K562 (cell line): ENCODE data around the gene NLRP6. TPM values are rescaled to one million over a fixed set of nuclear protein-coding genes. Genes with fewer than 3 reads are reported as not detected.

ENCODE experiments used
- BRCA1 ChIP-seq, 2 experiments: fragments of 450-650 bp in 1 of 2; sonication (generic) in 1 of 2; formaldehyde crosslinking in 1 of 2; IDR thresholded peaks; 2 replicates each; pipeline versions ENCODE4 v1.5.0 to v1.6.1; 2017 to 2020; ENCODE audit warnings: mild to moderate bottlenecking in 1 of 2, missing genetic modification reagents in 1 of 2
- DPF2 ChIP-seq: fragments of 450-650 bp; IDR thresholded peaks from 2 replicates; pipeline ENCODE4 v1.6.1; 2016
- FOXK2 ChIP-seq, 2 experiments: fragments of 450-650 bp; IDR thresholded peaks in 1 of 2; conservative IDR thresholded peaks in 1 of 2; 2 replicates each; pipeline ENCODE4 v1.6.1; 2016; ENCODE audit warnings: low read depth in 2 of 2, mild to moderate bottlenecking in 1 of 2
- MED1 ChIP-seq: sonication (generic); formaldehyde crosslinking; IDR thresholded peaks from 2 replicates; pipeline ENCODE4 v1.8.1; 2023; ENCODE audit warnings: missing genetic modification reagents, borderline replicate concordance
- POLR2AphosphoS2 ChIP-seq: IDR thresholded peaks from 2 replicates; pipeline ENCODE4 v1.6.1; 2012; ENCODE audit warnings: low read length, improper control_type of control experiment
- RNF2 ChIP-seq: sonication (generic); IDR thresholded peaks from 2 replicates; pipeline ENCODE4 v1.6.1; 2016
- SRSF3 ChIP-seq: fragments of 200-400 bp; formaldehyde crosslinking; IDR thresholded peaks from 2 replicates; pipeline ENCODE4 v1.6.1; 2016; ENCODE audit warnings: mild to moderate bottlenecking, low read length, moderate library complexity; ENCODE audit not compliant: insufficient read depth
- TEAD1 ChIP-seq, 2 experiments: fragments of 450-650 bp in 1 of 2; sonication (generic) in 1 of 2; formaldehyde crosslinking; IDR thresholded peaks; 2 replicates each; pipeline versions ENCODE4 v1.4.0 to v1.8.0; 2020 to 2022; ENCODE audit warnings: mild to moderate bottlenecking in 2 of 2, missing genetic modification reagents in 1 of 2
- polyA plus RNA-seq, 8 experiments: library from polyadenylated mRNA; depleted of rRNA in 4 of 8; stranded (reverse) in 5 of 8; unstranded in 3 of 8; fragments of >200 nt; fragmentation: Nextera tagmentation in 2 of 8; fragmentation: Illumina TruSeq in 1 of 8; extraction: Ambion mirVana in 2 of 8; extraction: Trizol in 1 of 8; gene quantifications; 2 replicates each; pipeline versions ENCODE4 v1.2.1 to v1.2.3, GENCODE V29; 2011 to 2014; ENCODE audit warnings: inconsistent platforms in 1 of 8, missing spikeins in 1 of 8
- total RNA-seq, 7 experiments: library from RNA; depleted of rRNA in 6 of 7; stranded (reverse); fragments of >200 nt in 6 of 7; fragmentation: Illumina TruSeq in 2 of 7; extraction: Trizol in 2 of 7; gene quantifications; 2 replicates each; pipeline versions ENCODE4 v1.2.1 to v1.2.3, GENCODE V29; 2011 to 2021; ENCODE audit warnings: low replicate concordance in 1 of 7
- TF ChIP-seq, protein P1 (sequence below): fragments of 450-650 bp; IDR thresholded peaks from 2 replicates; pipeline ENCODE4 v1.6.1; 2017; ENCODE audit warnings: antibody characterized with exemption
- TF ChIP-seq, protein P2 (sequence below): sonication (generic); formaldehyde crosslinking; IDR thresholded peaks from 2 replicates; pipeline ENCODE4 v1.8.0; 2022; ENCODE audit warnings: mild to moderate bottlenecking, low read depth, missing genetic modification reagents
- TF ChIP-seq, protein P3 (sequence below): fragments of 450-650 bp; formaldehyde crosslinking; IDR thresholded peaks from 2 replicates; pipeline ENCODE4 v1.4.0; 2020; ENCODE audit warnings: mild to moderate bottlenecking
- TF ChIP-seq, protein P4 (sequence below): sonication (generic); formaldehyde crosslinking; IDR thresholded peaks from 2 replicates; pipeline ENCODE4 v1.9.0; 2022; ENCODE audit warnings: mild to moderate bottlenecking, missing genetic modification reagents
- TF ChIP-seq, protein P5 (sequence below), 2 experiments: fragments of 450-650 bp; formaldehyde crosslinking in 1 of 2; IDR thresholded peaks; 2 replicates each; pipeline versions ENCODE4 v1.4.0 to v1.6.1; 2014 to 2020; ENCODE audit warnings: mild to moderate bottlenecking in 2 of 2, borderline replicate concordance in 1 of 2, low read depth in 1 of 2

The NLRP6 gene
- total and polyA plus RNA-seq, 9 of the 15 experiments (the other 6 are each of a cell fraction or from before 2014, with no cell fraction given), result 0.03 to 0.18 (median 0.15) TPM; not detected in 5

DNA sequence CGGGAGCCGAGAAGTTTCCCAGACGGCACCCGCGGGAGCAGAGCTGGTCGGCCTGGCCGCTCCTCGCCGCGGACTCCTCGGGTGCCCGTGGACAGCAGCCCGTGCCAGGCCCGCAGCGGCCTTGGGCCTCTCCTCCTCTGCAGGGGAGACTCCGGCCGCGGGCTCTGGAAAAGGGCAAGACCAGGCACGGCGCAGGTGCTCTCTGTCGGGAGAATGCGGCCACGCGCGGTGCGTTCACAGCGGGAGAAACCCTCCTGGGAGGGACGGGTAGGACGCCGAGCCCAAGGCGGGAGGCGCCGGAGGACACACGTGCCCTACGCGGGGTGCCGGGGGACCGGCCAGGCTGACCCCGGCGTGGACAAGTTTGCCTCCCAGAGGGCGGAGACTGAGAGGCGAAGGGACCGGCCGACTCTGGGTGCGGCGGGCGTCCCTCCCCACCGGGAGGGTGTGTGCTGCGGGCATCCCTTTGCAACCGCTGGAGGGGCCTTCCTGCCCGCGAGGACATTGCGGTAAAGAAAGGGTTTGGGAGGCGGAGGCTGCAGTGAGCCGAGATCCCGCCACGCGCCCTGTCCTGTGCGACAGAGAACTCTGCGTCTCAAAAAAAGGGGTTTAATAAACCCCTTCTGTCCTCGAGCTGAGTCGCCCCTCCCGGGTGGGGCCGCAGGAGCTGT, 38.0 kb downstream of the NLRP6 start (continued):
- TF ChIP-seq, protein P1, sequence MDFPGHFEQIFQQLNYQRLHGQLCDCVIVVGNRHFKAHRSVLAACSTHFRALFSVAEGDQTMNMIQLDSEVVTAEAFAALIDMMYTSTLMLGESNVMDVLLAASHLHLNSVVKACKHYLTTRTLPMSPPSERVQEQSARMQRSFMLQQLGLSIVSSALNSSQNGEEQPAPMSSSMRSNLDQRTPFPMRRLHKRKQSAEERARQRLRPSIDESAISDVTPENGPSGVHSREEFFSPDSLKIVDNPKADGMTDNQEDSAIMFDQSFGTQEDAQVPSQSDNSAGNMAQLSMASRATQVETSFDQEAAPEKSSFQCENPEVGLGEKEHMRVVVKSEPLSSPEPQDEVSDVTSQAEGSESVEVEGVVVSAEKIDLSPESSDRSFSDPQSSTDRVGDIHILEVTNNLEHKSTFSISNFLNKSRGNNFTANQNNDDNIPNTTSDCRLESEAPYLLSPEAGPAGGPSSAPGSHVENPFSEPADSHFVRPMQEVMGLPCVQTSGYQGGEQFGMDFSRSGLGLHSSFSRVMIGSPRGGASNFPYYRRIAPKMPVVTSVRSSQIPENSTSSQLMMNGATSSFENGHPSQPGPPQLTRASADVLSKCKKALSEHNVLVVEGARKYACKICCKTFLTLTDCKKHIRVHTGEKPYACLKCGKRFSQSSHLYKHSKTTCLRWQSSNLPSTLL, result no peak
- TF ChIP-seq POLR2AphosphoS2, result 0 out of 2 replicates have a peak, but pooled peaks have one; percentile 4
- TF ChIP-seq, protein P2, sequence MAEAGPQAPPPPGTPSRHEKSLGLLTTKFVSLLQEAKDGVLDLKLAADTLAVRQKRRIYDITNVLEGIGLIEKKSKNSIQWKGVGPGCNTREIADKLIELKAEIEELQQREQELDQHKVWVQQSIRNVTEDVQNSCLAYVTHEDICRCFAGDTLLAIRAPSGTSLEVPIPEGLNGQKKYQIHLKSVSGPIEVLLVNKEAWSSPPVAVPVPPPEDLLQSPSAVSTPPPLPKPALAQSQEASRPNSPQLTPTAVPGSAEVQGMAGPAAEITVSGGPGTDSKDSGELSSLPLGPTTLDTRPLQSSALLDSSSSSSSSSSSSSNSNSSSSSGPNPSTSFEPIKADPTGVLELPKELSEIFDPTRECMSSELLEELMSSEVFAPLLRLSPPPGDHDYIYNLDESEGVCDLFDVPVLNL (CRISPR knock-in tag), result 0 out of 2 replicates have a peak, but pooled peaks have one; percentile 35
- TF ChIP-seq, protein P3, sequence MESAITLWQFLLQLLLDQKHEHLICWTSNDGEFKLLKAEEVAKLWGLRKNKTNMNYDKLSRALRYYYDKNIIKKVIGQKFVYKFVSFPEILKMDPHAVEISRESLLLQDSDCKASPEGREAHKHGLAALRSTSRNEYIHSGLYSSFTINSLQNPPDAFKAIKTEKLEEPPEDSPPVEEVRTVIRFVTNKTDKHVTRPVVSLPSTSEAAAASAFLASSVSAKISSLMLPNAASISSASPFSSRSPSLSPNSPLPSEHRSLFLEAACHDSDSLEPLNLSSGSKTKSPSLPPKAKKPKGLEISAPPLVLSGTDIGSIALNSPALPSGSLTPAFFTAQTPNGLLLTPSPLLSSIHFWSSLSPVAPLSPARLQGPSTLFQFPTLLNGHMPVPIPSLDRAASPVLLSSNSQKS (CRISPR knock-in tag), result no peak
- TF ChIP-seq BRCA1 (IDR thresholded peaks at IDR 0.05), result no peak
- no peak for TF ChIP-seq BRCA1 (CRISPR knock-in tag; IDR thresholded peaks at IDR 0.05)
- TF ChIP-seq FOXK2 (conservative IDR thresholded peaks at IDR 0.05 in 1 of 2, IDR thresholded peaks at IDR 0.05 in 1 of 2; ENCODE audit: low read depth in 2 of 2), result no peak
- TF ChIP-seq, protein P4, sequence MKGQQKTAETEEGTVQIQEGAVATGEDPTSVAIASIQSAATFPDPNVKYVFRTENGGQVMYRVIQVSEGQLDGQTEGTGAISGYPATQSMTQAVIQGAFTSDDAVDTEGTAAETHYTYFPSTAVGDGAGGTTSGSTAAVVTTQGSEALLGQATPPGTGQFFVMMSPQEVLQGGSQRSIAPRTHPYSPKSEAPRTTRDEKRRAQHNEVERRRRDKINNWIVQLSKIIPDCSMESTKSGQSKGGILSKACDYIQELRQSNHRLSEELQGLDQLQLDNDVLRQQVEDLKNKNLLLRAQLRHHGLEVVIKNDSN (CRISPR knock-in tag), result peak; percentile 47; the same call in 1 of the 2 replicates
- 0 out of 2 replicates have a peak, but pooled peaks have one; percentile 35 for TF ChIP-seq MED1 (CRISPR knock-in tag)
- TF ChIP-seq DPF2, result no peak
- TF ChIP-seq, protein P5, sequence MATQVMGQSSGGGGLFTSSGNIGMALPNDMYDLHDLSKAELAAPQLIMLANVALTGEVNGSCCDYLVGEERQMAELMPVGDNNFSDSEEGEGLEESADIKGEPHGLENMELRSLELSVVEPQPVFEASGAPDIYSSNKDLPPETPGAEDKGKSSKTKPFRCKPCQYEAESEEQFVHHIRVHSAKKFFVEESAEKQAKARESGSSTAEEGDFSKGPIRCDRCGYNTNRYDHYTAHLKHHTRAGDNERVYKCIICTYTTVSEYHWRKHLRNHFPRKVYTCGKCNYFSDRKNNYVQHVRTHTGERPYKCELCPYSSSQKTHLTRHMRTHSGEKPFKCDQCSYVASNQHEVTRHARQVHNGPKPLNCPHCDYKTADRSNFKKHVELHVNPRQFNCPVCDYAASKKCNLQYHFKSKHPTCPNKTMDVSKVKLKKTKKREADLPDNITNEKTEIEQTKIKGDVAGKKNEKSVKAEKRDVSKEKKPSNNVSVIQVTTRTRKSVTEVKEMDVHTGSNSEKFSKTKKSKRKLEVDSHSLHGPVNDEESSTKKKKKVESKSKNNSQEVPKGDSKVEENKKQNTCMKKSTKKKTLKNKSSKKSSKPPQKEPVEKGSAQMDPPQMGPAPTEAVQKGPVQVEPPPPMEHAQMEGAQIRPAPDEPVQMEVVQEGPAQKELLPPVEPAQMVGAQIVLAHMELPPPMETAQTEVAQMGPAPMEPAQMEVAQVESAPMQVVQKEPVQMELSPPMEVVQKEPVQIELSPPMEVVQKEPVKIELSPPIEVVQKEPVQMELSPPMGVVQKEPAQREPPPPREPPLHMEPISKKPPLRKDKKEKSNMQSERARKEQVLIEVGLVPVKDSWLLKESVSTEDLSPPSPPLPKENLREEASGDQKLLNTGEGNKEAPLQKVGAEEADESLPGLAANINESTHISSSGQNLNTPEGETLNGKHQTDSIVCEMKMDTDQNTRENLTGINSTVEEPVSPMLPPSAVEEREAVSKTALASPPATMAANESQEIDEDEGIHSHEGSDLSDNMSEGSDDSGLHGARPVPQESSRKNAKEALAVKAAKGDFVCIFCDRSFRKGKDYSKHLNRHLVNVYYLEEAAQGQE (IDR thresholded peaks at IDR 0.05; ENCODE audit: borderline replicate concordance), result peak; percentile 47; the same call in 1 of the 2 replicates
- TF ChIP-seq, protein P5 (CRISPR knock-in tag; IDR thresholded peaks at IDR 0.05; ENCODE audit: low read depth), result no peak
- peak; percentile 17; the same call in 1 of the 2 replicates for TF ChIP-seq SRSF3
- TF ChIP-seq RNF2, result peak; percentile 46; the same call in 1 of the 2 replicates
- 0 out of 4 replicates have a peak, but pooled peaks have one; percentile 28 to 45 for TF ChIP-seq TEAD1 (CRISPR knock-in tag; IDR thresholded peaks at IDR 0.05)
